Stimulated activated naive B cell treated with anti-CD40 and anti-IgM and Interleukin-4, amounts not matched to agents 10 μg/mL and 1 μg/mL and 100 μg/mL, for 72 hours (primary cell): ENCODE results near the gene GAPDHS.

Experiments
- ATAC-seq, 2 donors: fragments of 150-1000 bp; cut with Tn5 transposase; replicated peaks; 2 replicates each; pipeline ENCODE4 v1.10.0; 2021; ENCODE audit warnings: moderate library complexity in 1 of 2
- DNase-seq: peaks from one replicate; pipeline ENCODE4 v3.0.0; 2021
- H3K27ac Mint-ChIP-seq: one replicate; pipeline ENCODE4 v1.8.0; 2022; ENCODE audit warnings: mild to moderate bottlenecking, mixed read lengths
- H3K27me3 Mint-ChIP-seq, 2 donors: one replicate each; pipeline ENCODE4 v1.8.0; 2022; ENCODE audit warnings: mixed read lengths in 2 of 2
- H3K36me3 Mint-ChIP-seq, 2 donors: one replicate each; pipeline ENCODE4 v1.8.0; 2022; ENCODE audit warnings: mixed read lengths in 2 of 2, mild to moderate bottlenecking in 1 of 2
- H3K4me1 Mint-ChIP-seq, 2 donors: one replicate each; pipeline ENCODE4 v1.8.0; 2022; ENCODE audit warnings: mixed read lengths in 2 of 2, mild to moderate bottlenecking in 1 of 2
- H3K4me3 Mint-ChIP-seq, 2 donors: one replicate each; pipeline ENCODE4 v1.8.0; 2022; ENCODE audit warnings: mild to moderate bottlenecking in 2 of 2, mixed read lengths in 2 of 2, moderate library complexity in 1 of 2
- H3K9me3 Mint-ChIP-seq, 2 donors: one replicate each; pipeline ENCODE4 v1.8.0; 2022; ENCODE audit warnings: mixed read lengths in 2 of 2, mild to moderate bottlenecking in 1 of 2

The GAPDHS gene

GRCh38 chr19:35552534-35553384, 19.5 kb downstream of the GAPDHS start:
- H3K36me3 Mint-ChIP-seq = peaks cover 27 to 29% of the 10 kb centered on the region in 2 donors
- no peak for DNase-seq
- no peak overlapping the region for H3K4me3 Mint-ChIP-seq
- H3K4me1 Mint-ChIP-seq = peaks cover 15 to 26% of the 10 kb centered on the region in 2 donors
- peaks cover 13 to 20% of the 10 kb centered on the region in 2 donors for H3K27me3 Mint-ChIP-seq
- peaks cover 0 to 3% of the 10 kb centered on the region in 2 donors for H3K9me3 Mint-ChIP-seq
- no peak for ATAC-seq
- H3K27ac Mint-ChIP-seq = no peak overlapping the region

- Mint-ChIP-seq H3K36me3 (peaks cover 24 to 26% of the 10 kb centered on the region in 2 donors), H3K9me3 (peaks cover 0 to 3% of the 10 kb centered on the region in 2 donors), H3K27me3 (peaks cover 16 to 23% of the 10 kb centered on the region in 2 donors), H3K4me1 (peaks cover 14 to 25% of the 10 kb centered on the region in 2 donors), H3K27ac (no peak overlapping the region), H3K4me3 (no peak overlapping the region)
- no peak for ATAC-seq
- no peak for DNase-seq
Observed at GRCh38 chr19:35553385-35554000, 20.2 kb downstream of the GAPDHS start.

GRCh38 chr19:35554076-35554475, 20.8 kb downstream of the GAPDHS start:
- Mint-ChIP-seq H3K4me3 (no peak overlapping the region), H3K36me3 (peaks cover 18 to 23% of the 10 kb centered on the region in 2 donors), H3K27me3 (peaks cover 20 to 29% of the 10 kb centered on the region in 2 donors), H3K9me3 (peaks cover 0 to 3% of the 10 kb centered on the region in 2 donors), H3K27ac (no peak overlapping the region), H3K4me1 (peaks cover 12 to 24% of the 10 kb centered on the region in 2 donors)
- no peak for ATAC-seq
- DNase-seq = no peak

GRCh38 chr19:35555301-35556005, 22.2 kb downstream of the GAPDHS start:
- H3K4me1 Mint-ChIP-seq = peaks cover 17 to 28% of the 10 kb centered on the region in 2 donors
- peaks cover 8 to 15% of the 10 kb centered on the region in 2 donors for H3K36me3 Mint-ChIP-seq
- DNase-seq (no peak), ATAC-seq (no peak)
- no peak overlapping the region for H3K27ac Mint-ChIP-seq
- peaks cover 0 to 3% of the 10 kb centered on the region in 2 donors for H3K9me3 Mint-ChIP-seq
- no peak overlapping the region for H3K4me3 Mint-ChIP-seq
- H3K27me3 Mint-ChIP-seq = peaks cover 33 to 42% of the 10 kb centered on the region in 2 donors

- no peak overlapping the region for H3K27ac Mint-ChIP-seq
- H3K4me1 Mint-ChIP-seq = peaks cover 17 to 28% of the 10 kb centered on the region in 2 donors
- peaks cover 37 to 46% of the 10 kb centered on the region in 2 donors for H3K27me3 Mint-ChIP-seq
- no peak for DNase-seq
- peaks cover 2 to 8% of the 10 kb centered on the region in 2 donors for H3K36me3 Mint-ChIP-seq
- no peak overlapping the region for H3K4me3 Mint-ChIP-seq
- no peak for ATAC-seq
- H3K9me3 Mint-ChIP-seq = peaks cover 0 to 3% of the 10 kb centered on the region in 2 donors
Observed at GRCh38 chr19:35556025-35556590, 22.9 kb downstream of the GAPDHS start.

GRCh38 chr19:35556846-35557538, 23.7 kb downstream of the GAPDHS start:
- Mint-ChIP-seq H3K36me3 (peaks cover 0 to 4% of the 10 kb centered on the region in 2 donors), H3K4me1 (peaks cover 17 to 28% of the 10 kb centered on the region in 2 donors), H3K9me3 (peaks cover 0 to 3% of the 10 kb centered on the region in 2 donors), H3K27me3 (peaks cover 44 to 55% of the 10 kb centered on the region in 2 donors), H3K27ac (no peak overlapping the region), H3K4me3 (peak overlapping the region; percentile 6 to 75)
- no peak for ATAC-seq
- DNase-seq = no peak

- peaks cover 17 to 28% of the 10 kb centered on the region in 2 donors for H3K4me1 Mint-ChIP-seq
- H3K36me3 Mint-ChIP-seq = peaks cover 0 to 4% of the 10 kb centered on the region in 2 donors
- H3K27me3 Mint-ChIP-seq = peaks cover 51 to 63% of the 10 kb centered on the region in 2 donors
- H3K27ac Mint-ChIP-seq = no peak overlapping the region
- peaks cover 0 to 3% of the 10 kb centered on the region in 2 donors for H3K9me3 Mint-ChIP-seq
- ATAC-seq = peak; percentile 22 to 53
- peak; percentile 30 for DNase-seq
- peak overlapping the region; percentile 75 to 82 for H3K4me3 Mint-ChIP-seq
Observed at GRCh38 chr19:35557539-35558399, 24.5 kb downstream of the GAPDHS start.

- H3K27me3 Mint-ChIP-seq = peaks cover 57 to 72% of the 10 kb centered on the region in 2 donors
- peaks cover 0 to 4% of the 10 kb centered on the region in 2 donors for H3K36me3 Mint-ChIP-seq
- no peak overlapping the region for H3K27ac Mint-ChIP-seq
- DNase-seq = no peak
- H3K4me3 Mint-ChIP-seq = peak overlapping the region; percentile 31 to 36
- H3K9me3 Mint-ChIP-seq = peaks cover 0 to 3% of the 10 kb centered on the region in 2 donors
- H3K4me1 Mint-ChIP-seq = peaks cover 17 to 28% of the 10 kb centered on the region in 2 donors
- peak in 1 of 2 donors; percentile 36 for ATAC-seq
Observed at GRCh38 chr19:35558400-35559280, 25.4 kb downstream of the GAPDHS start.

- Mint-ChIP-seq H3K4me3 (peak overlapping the region; percentile 31 to 36), H3K36me3 (peaks cover 0 to 4% of the 10 kb centered on the region in 2 donors), H3K27me3 (peaks cover 57 to 75% of the 10 kb centered on the region in 2 donors), H3K4me1 (peaks cover 17 to 28% of the 10 kb centered on the region in 2 donors), H3K27ac (no peak overlapping the region), H3K9me3 (peaks cover 0 to 3% of the 10 kb centered on the region in 2 donors)
- peak; percentile 93 to 98 for ATAC-seq
- peak; percentile 74 for DNase-seq
Observed at GRCh38 chr19:35559281-35559659, 26.0 kb downstream of the GAPDHS start.

GRCh38 chr19:35559781-35560180, 26.5 kb downstream of the GAPDHS start:
- H3K27me3 Mint-ChIP-seq = peaks cover 57 to 75% of the 10 kb centered on the region in 2 donors
- no peak overlapping the region for H3K27ac Mint-ChIP-seq
- DNase-seq (no peak), ATAC-seq (no peak)
- H3K4me1 Mint-ChIP-seq = peaks cover 17 to 28% of the 10 kb centered on the region in 2 donors
- H3K36me3 Mint-ChIP-seq = peaks cover 0 to 4% of the 10 kb centered on the region in 2 donors
- H3K9me3 Mint-ChIP-seq = peaks cover 0 to 3% of the 10 kb centered on the region in 2 donors
- H3K4me3 Mint-ChIP-seq = no peak overlapping the region

GRCh38 chr19:35560271-35560670, 27.0 kb downstream of the GAPDHS start:
- Mint-ChIP-seq H3K4me3 (no peak overlapping the region), H3K36me3 (peaks cover 0 to 4% of the 10 kb centered on the region in 2 donors), H3K27ac (no peak overlapping the region), H3K9me3 (peaks cover 0 to 3% of the 10 kb centered on the region in 2 donors), H3K27me3 (peaks cover 60 to 76% of the 10 kb centered on the region in 2 donors), H3K4me1 (peaks cover 17 to 28% of the 10 kb centered on the region in 2 donors)
- DNase-seq = no peak
- ATAC-seq = no peak

- H3K9me3 Mint-ChIP-seq = peaks cover 0 to 3% of the 10 kb centered on the region in 2 donors
- H3K27me3 Mint-ChIP-seq = peaks cover 63 to 80% of the 10 kb centered on the region in 2 donors
- H3K4me1 Mint-ChIP-seq = peaks cover 17 to 28% of the 10 kb centered on the region in 2 donors
- no peak overlapping the region for H3K27ac Mint-ChIP-seq
- ATAC-seq (no peak), DNase-seq (no peak)
- peaks cover 0 to 4% of the 10 kb centered on the region in 2 donors for H3K36me3 Mint-ChIP-seq
- no peak overlapping the region for H3K4me3 Mint-ChIP-seq
Observed at GRCh38 chr19:35560677-35561076, 27.4 kb downstream of the GAPDHS start.
